Activated T-helper 1 cell treated with anti-CD3 and anti-CD28 coated beads, Interleukin-2, amount 50 U/mL, for 16 hours (primary cell): ENCODE data around the gene SORCS1.
"Not testable (repeated sequence)": the region's sequence is repeated elsewhere in the genome, so short reads cannot be mapped to it uniquely, and the experiment has no call there.

Experiments
- DNase-seq, 2 donors: peaks; one replicate each; pipeline ENCODE4 v3.0.0-alpha.2; 2020; ENCODE audit warnings: low read depth in 1 of 2, low spot score in 1 of 2

Gene SORCS1

GRCh38 chr10:106949680-106950478, 214.6 kb downstream of the SORCS1 start:
- DNase-seq: no peak

GRCh38 chr10:106947643-106948042, 216.9 kb downstream of the SORCS1 start:
- DNase-seq: no peak

- DNase-seq: no peak
These were observed 222.4 kb downstream of the SORCS1 start for GRCh38 chr10:106942035-106942662.

- no peak for DNase-seq
These were observed 223.0 kb downstream of the SORCS1 start for GRCh38 chr10:106941297-106942034.

GRCh38 chr10:106938513-106938912, 226.0 kb downstream of the SORCS1 start:
- DNase-seq: no peak

GRCh38 chr10:106935978-106936451, 228.5 kb downstream of the SORCS1 start:
- no peak for DNase-seq

GRCh38 chr10:106931853-106932249, 232.7 kb downstream of the SORCS1 start:
- no peak for DNase-seq

- DNase-seq: no peak
These were observed 233.2 kb downstream of the SORCS1 start for GRCh38 chr10:106931159-106931852.

GRCh38 chr10:106930751-106931150, 233.8 kb downstream of the SORCS1 start:
- DNase-seq: no peak

GRCh38 chr10:106929291-106929895, 235.1 kb downstream of the SORCS1 start:
- no peak for DNase-seq

GRCh38 chr10:106928151-106928550, 236.4 kb downstream of the SORCS1 start:
- not testable (repeated sequence) for DNase-seq

- DNase-seq: no peak
These were observed 239.3 kb downstream of the SORCS1 start for GRCh38 chr10:106925191-106925590.

- DNase-seq: no peak
These were observed 244.0 kb downstream of the SORCS1 start for GRCh38 chr10:106920538-106920937.

- no peak for DNase-seq
These were observed 244.6 kb downstream of the SORCS1 start for GRCh38 chr10:106919871-106920282.

GRCh38 chr10:106917452-106918055, 247.0 kb downstream of the SORCS1 start:
- no peak for DNase-seq

- DNase-seq: no peak
These were observed 250.5 kb downstream of the SORCS1 start for GRCh38 chr10:106914016-106914415.

GRCh38 chr10:106913348-106913747, 251.2 kb downstream of the SORCS1 start:
- DNase-seq: no peak

GRCh38 chr10:106911096-106911495, 253.4 kb downstream of the SORCS1 start:
- no peak for DNase-seq

- DNase-seq: no peak
These were observed 253.8 kb downstream of the SORCS1 start for GRCh38 chr10:106910666-106911065.

- DNase-seq: no peak
These were observed 256.3 kb downstream of the SORCS1 start for GRCh38 chr10:106908225-106908624.
